Astrocyte (in vitro differentiated cells and primary cell): ENCODE measurements around the gene FBXO17.

ENCODE experiments used
- CTCF ChIP-seq: IDR thresholded peaks from 2 replicates; pipeline ENCODE4 v1.5.1; 2011; ENCODE audit warnings: low read depth, mild to moderate bottlenecking, inconsistent platforms, low read length, moderate library complexity; ENCODE audit not compliant: insufficient read depth
- EZH2 ChIP-seq: IDR thresholded peaks from 2 replicates; pipeline ENCODE4 v1.6.1; 2012; ENCODE audit warnings: mild to moderate bottlenecking, low read length, inconsistent platforms; ENCODE audit not compliant: insufficient read depth

GRCh38 chr19:38904581-38905539 is 70.7 kb downstream of the FBXO17 start:
- TF ChIP-seq CTCF, result no peak
- TF ChIP-seq EZH2, result no peak
